ENCODE measurements around the gene EXOC4.
"Not testable (repeated sequence)": the region's sequence is repeated elsewhere in the genome, so short reads cannot be mapped to it uniquely, and the experiment has no call there.

Gene EXOC4

GRCh38 chr7:133985300-133985699, 732.4 kb downstream of the EXOC4 start:
- H3K27me3 ChIP-seq (ENCODE audit: control insufficient read depth, insufficient read depth, low read length, poor library complexity, severe bottlenecking), result no peaks in the 10 kb centered on the region
- H3K36me3 ChIP-seq (ENCODE audit: control insufficient read depth, insufficient read depth, low read length), result no peaks in the 10 kb centered on the region
- peaks cover 10% of the 10 kb centered on the region for H3K4me1 ChIP-seq (ENCODE audit: control insufficient read depth, insufficient read depth, low read length)
- 100% methylated on average over 1 of the region's 1 CpG for WGBS, 2 experiments
- no peaks in the 10 kb centered on the region for H3K9me3 ChIP-seq (ENCODE audit: control insufficient read depth, low read length)
- H3K4me3 ChIP-seq (ENCODE audit: insufficient read depth, low read depth, low read length), result no peak overlapping the region
- no peak overlapping the region for H3K27ac ChIP-seq (ENCODE audit: insufficient read depth, low read depth, low read length, poor library complexity, severe bottlenecking)

GRCh38 chr7:133987582-133987981, 734.7 kb downstream of the EXOC4 start:
- H3K9me3 ChIP-seq (ENCODE audit: control insufficient read depth, low read length), result no peaks in the 10 kb centered on the region
- no peak overlapping the region for H3K27ac ChIP-seq (ENCODE audit: insufficient read depth, low read depth, low read length, poor library complexity, severe bottlenecking)
- peaks cover 10% of the 10 kb centered on the region for H3K4me1 ChIP-seq (ENCODE audit: control insufficient read depth, insufficient read depth, low read length)
- 83 to 93% methylated on average over 1 of the region's 2 CpGs for WGBS, 2 experiments
- no peaks in the 10 kb centered on the region for H3K36me3 ChIP-seq (ENCODE audit: control insufficient read depth, insufficient read depth, low read length)
- H3K27me3 ChIP-seq (ENCODE audit: control insufficient read depth, insufficient read depth, low read length, poor library complexity, severe bottlenecking), result no peaks in the 10 kb centered on the region
- H3K4me3 ChIP-seq (ENCODE audit: insufficient read depth, low read depth, low read length), result no peak overlapping the region

- Histone ChIP-seq H3K4me3 (ENCODE audit: insufficient read depth, low read depth, low read length) (no peak overlapping the region), H3K27me3 (ENCODE audit: control insufficient read depth, insufficient read depth, low read length, poor library complexity, severe bottlenecking) (no peaks in the 10 kb centered on the region)
- WGBS, 2 experiments, result 56 to 65% methylated on average over 1 of the region's 1 CpG
These were observed 740.7 kb downstream of the EXOC4 start for GRCh38 chr7:133993547-133993946.

DNA sequence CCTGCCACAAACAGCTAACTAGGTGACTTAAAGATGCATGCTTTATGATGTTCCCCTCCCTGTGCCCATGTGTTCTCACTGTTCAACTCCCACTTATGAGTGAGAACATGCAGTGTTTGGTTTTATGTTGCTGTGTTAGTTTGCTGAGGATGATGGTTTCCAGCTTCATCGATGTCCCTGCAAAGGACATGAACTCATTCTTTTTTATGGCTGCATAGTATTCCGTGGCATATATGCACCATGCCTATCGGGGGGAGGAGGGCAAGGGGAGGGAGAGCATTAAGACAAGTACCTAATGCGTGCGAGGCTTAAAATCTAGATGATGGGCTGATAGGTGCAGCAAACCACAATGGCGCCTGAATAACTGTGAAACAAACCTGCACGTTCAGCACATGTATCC, 741.2 kb downstream of the EXOC4 start:
- not testable (repeated sequence) for H3K36me3 ChIP-seq (ENCODE audit: control insufficient read depth, insufficient read depth, low read length); H3K27ac ChIP-seq (ENCODE audit: insufficient read depth, low read depth, low read length, poor library complexity, severe bottlenecking); H3K27me3 ChIP-seq (ENCODE audit: control insufficient read depth, insufficient read depth, low read length, poor library complexity, severe bottlenecking); H3K4me3 ChIP-seq (ENCODE audit: insufficient read depth, low read depth, low read length); H3K4me1 ChIP-seq (ENCODE audit: control insufficient read depth, insufficient read depth, low read length); H3K9me3 ChIP-seq (ENCODE audit: control insufficient read depth, low read length)
- WGBS, 2 experiments, result 91 to 93% methylated on average over 7 of the region's 7 CpGs

More at GRCh38 chr7:133993547-133993946, 740.7 kb downstream of the EXOC4 start:
- Histone ChIP-seq H3K4me1 (ENCODE audit: control insufficient read depth, insufficient read depth, low read length) (no peaks in the 10 kb centered on the region), H3K9me3 (ENCODE audit: control insufficient read depth, low read length) (no peaks in the 10 kb centered on the region), H3K27ac (ENCODE audit: insufficient read depth, low read depth, low read length, poor library complexity, severe bottlenecking) (no peak overlapping the region), H3K36me3 (ENCODE audit: control insufficient read depth, insufficient read depth, low read length) (no peaks in the 10 kb centered on the region)

DNA sequence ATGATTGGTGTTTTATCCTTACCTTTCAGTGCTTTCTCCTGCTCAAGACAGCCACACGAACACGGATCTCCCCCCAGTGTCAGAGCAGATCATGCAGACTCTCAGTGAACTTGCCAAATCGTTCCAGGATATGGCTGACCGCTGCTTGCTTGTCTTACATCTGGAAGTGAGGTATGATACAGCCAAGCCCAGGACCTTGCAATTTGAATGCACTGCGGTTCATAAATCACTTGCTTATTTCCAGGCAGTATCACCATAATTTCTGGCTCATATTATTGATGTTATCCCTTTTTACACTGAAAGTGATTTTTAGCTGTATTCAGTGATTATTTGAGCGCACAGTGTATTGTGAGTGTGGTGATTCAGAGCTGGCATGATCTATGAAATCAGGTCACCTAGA, 744.6 kb downstream of the EXOC4 start:
- Histone ChIP-seq H3K27me3 (ENCODE audit: control insufficient read depth, insufficient read depth, low read length, poor library complexity, severe bottlenecking) (no peaks in the 10 kb centered on the region), H3K9me3 (ENCODE audit: control insufficient read depth, low read length) (no peaks in the 10 kb centered on the region), H3K4me3 (ENCODE audit: insufficient read depth, low read depth, low read length) (no peak overlapping the region), H3K4me1 (ENCODE audit: control insufficient read depth, insufficient read depth, low read length) (no peaks in the 10 kb centered on the region), H3K36me3 (ENCODE audit: control insufficient read depth, insufficient read depth, low read length) (no peaks in the 10 kb centered on the region), H3K27ac (ENCODE audit: insufficient read depth, low read depth, low read length, poor library complexity, severe bottlenecking) (no peak overlapping the region)
- WGBS, 2 experiments, result 96% methylated on average over 5 to 6 of the region's 6 CpGs

- no peak overlapping the region for H3K4me3 ChIP-seq (ENCODE audit: insufficient read depth, low read depth, low read length)
- H3K27me3 ChIP-seq (ENCODE audit: control insufficient read depth, insufficient read depth, low read length, poor library complexity, severe bottlenecking), result no peaks in the 10 kb centered on the region
- no peaks in the 10 kb centered on the region for H3K4me1 ChIP-seq (ENCODE audit: control insufficient read depth, insufficient read depth, low read length)
- no peaks in the 10 kb centered on the region for H3K9me3 ChIP-seq (ENCODE audit: control insufficient read depth, low read length)
- WGBS, 2 experiments, result 86 to 100% methylated on average over 1 of the region's 2 CpGs
- no peak overlapping the region for H3K27ac ChIP-seq (ENCODE audit: insufficient read depth, low read depth, low read length, poor library complexity, severe bottlenecking)
- no peaks in the 10 kb centered on the region for H3K36me3 ChIP-seq (ENCODE audit: control insufficient read depth, insufficient read depth, low read length)
These were observed 746.3 kb downstream of the EXOC4 start for GRCh38 chr7:133999178-133999577.

- Histone ChIP-seq H3K4me3 (ENCODE audit: insufficient read depth, low read depth, low read length) (no peak overlapping the region), H3K36me3 (ENCODE audit: control insufficient read depth, insufficient read depth, low read length) (no peaks in the 10 kb centered on the region), H3K4me1 (ENCODE audit: control insufficient read depth, insufficient read depth, low read length) (no peaks in the 10 kb centered on the region), H3K9me3 (ENCODE audit: control insufficient read depth, low read length) (no peaks in the 10 kb centered on the region), H3K27me3 (ENCODE audit: control insufficient read depth, insufficient read depth, low read length, poor library complexity, severe bottlenecking) (no peaks in the 10 kb centered on the region), H3K27ac (ENCODE audit: insufficient read depth, low read depth, low read length, poor library complexity, severe bottlenecking) (no peak overlapping the region)
- 94 to 97% methylated on average over 6 of the region's 6 CpGs for WGBS, 2 experiments
These were observed 752.1 kb downstream of the EXOC4 start for GRCh38 chr7:134004829-134005505.

DNA sequence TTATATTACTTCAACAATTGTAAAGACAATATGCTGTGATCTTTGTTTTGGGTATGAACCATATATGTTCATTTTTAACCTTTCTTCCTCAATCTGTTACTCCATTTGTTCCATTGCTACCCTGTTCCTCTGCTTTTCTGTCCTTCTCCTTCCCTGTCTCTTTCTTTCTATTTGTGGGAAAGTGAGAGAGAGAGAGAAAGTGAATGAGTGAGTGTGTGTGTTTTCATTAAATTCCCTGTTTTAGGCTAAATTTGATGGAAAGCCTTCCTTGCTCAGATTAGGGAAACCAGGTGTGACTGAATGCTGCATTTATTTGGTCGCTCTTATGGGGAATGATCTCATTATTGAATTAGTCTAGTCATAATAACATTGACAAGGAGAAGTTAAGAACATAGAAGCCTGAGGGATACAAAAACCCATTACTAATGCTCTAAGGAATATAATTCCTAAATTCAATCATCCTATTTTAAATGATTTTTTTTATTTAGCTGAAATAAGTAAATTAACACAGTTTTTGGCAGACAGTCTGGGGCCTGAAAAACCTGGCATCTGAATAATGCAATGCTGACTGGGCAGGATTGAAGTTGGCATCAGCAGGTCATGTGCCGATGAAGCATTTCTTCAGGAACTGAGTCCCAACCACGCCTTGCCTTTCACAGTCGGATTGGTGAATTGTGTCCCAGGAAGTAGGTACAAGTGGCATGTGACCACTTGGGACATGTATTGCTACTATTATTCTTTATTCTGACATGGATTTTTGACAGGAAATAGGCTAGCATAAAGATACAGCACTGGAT, 756.6 kb downstream of the EXOC4 start:
- no peaks in the 10 kb centered on the region for H3K27me3 ChIP-seq (ENCODE audit: control insufficient read depth, insufficient read depth, low read length, poor library complexity, severe bottlenecking)
- no peaks in the 10 kb centered on the region for H3K9me3 ChIP-seq (ENCODE audit: control insufficient read depth, low read length)
- no peaks in the 10 kb centered on the region for H3K36me3 ChIP-seq (ENCODE audit: control insufficient read depth, insufficient read depth, low read length)
- WGBS, 2 experiments, result 90 to 100% methylated on average over 3 to 4 of the region's 4 CpGs
- no peaks in the 10 kb centered on the region for H3K4me1 ChIP-seq (ENCODE audit: control insufficient read depth, insufficient read depth, low read length)
- no peak overlapping the region for H3K4me3 ChIP-seq (ENCODE audit: insufficient read depth, low read depth, low read length)
- H3K27ac ChIP-seq (ENCODE audit: insufficient read depth, low read depth, low read length, poor library complexity, severe bottlenecking), result no peak overlapping the region

DNA sequence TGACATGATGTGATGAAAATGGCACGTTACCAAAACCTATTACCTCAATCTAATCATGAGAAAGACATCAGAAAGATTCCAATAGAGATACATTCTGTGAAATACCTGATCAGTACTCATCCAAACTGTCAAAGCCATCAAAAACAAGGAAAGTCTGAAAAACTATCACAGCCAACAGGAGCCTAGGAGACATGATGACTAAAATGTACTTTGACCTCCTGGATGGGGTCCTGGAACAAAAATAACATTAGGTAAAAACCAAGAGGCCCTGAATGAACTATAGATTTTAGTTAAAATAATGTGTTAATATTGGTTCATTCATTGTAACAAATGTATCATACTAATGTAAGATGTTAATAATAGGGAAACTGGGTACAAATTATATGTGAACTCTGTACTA, 760.4 kb downstream of the EXOC4 start:
- H3K27me3 ChIP-seq (ENCODE audit: control insufficient read depth, insufficient read depth, low read length, poor library complexity, severe bottlenecking), result no peaks in the 10 kb centered on the region
- H3K9me3 ChIP-seq (ENCODE audit: control insufficient read depth, low read length), result no peaks in the 10 kb centered on the region
- H3K27ac ChIP-seq (ENCODE audit: insufficient read depth, low read depth, low read length, poor library complexity, severe bottlenecking), result no peak overlapping the region
- 90 to 93% methylated on average over 1 of the region's 1 CpG for WGBS, 2 experiments
- no peak overlapping the region for H3K4me3 ChIP-seq (ENCODE audit: insufficient read depth, low read depth, low read length)
- H3K4me1 ChIP-seq (ENCODE audit: control insufficient read depth, insufficient read depth, low read length), result no peaks in the 10 kb centered on the region
- no peaks in the 10 kb centered on the region for H3K36me3 ChIP-seq (ENCODE audit: control insufficient read depth, insufficient read depth, low read length)

DNA sequence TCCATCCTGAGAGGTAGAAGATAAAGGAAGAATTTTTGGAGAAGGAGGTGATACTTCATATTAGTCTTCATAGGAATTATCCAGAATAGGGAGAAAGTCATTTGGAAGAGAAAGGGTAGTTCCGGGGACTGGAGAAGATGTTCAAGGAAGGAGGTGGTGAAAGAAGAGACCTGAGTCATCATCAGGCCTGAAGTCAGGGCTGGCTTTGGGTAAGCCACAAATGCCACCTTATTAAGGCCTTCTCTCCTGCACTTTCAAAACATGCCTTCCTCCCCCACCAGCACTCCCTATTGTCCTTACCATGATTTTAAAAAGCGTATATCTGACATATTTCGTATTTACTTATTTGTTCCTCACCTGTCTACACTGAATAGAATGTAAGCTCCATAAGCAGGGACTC, 762.1 kb downstream of the EXOC4 start:
- Histone ChIP-seq H3K4me1 (ENCODE audit: control insufficient read depth, insufficient read depth, low read length) (no peaks in the 10 kb centered on the region), H3K4me3 (ENCODE audit: insufficient read depth, low read depth, low read length) (no peak overlapping the region), H3K9me3 (ENCODE audit: control insufficient read depth, low read length) (no peaks in the 10 kb centered on the region), H3K36me3 (ENCODE audit: control insufficient read depth, insufficient read depth, low read length) (no peaks in the 10 kb centered on the region), H3K27ac (ENCODE audit: insufficient read depth, low read depth, low read length, poor library complexity, severe bottlenecking) (no peak overlapping the region), H3K27me3 (ENCODE audit: control insufficient read depth, insufficient read depth, low read length, poor library complexity, severe bottlenecking) (no peaks in the 10 kb centered on the region)
- 96 to 98% methylated on average over 3 of the region's 3 CpGs for WGBS, 2 experiments
